Skeletal muscle tissue (tissue), 5 donors: ENCODE results near the gene NKAPD1. TPM values are rescaled to one million over a fixed set of nuclear protein-coding genes. Genes with fewer than 3 reads are reported as not detected.

ENCODE experiments used
- H3K27ac ChIP-seq: one replicate; pipeline ENCODE4 v1.7.0; 2013; ENCODE audit warnings: mild to moderate bottlenecking, low read depth, low read length, inconsistent platforms
- H3K27me3 ChIP-seq, 3 donors: one replicate each; pipeline ENCODE4 v1.7.0; 2013; ENCODE audit warnings: low read length in 3 of 3; ENCODE audit not compliant: control insufficient read depth in 3 of 3, insufficient read depth in 3 of 3
- H3K36me3 ChIP-seq, 3 donors: one replicate each; pipeline ENCODE4 v1.7.0; 2013; ENCODE audit warnings: low read length in 3 of 3; ENCODE audit not compliant: control insufficient read depth in 3 of 3, insufficient read depth in 3 of 3
- H3K4me1 ChIP-seq, 3 donors: one replicate each; pipeline ENCODE4 v1.7.0; 2013; ENCODE audit warnings: low read length in 3 of 3, mild to moderate bottlenecking in 3 of 3; ENCODE audit not compliant: control insufficient read depth in 3 of 3, insufficient read depth in 3 of 3
- H3K4me3 ChIP-seq, 3 donors: one replicate each; pipeline ENCODE4 v1.7.0; 2013; ENCODE audit warnings: low read length in 3 of 3
- H3K9ac ChIP-seq, 3 donors: one replicate each; pipeline ENCODE4 v1.7.0; 2013; ENCODE audit warnings: low read length in 3 of 3, mild to moderate bottlenecking in 3 of 3, moderate library complexity in 2 of 3, low read depth in 1 of 3
- H3K9me3 ChIP-seq, 3 donors: one replicate each; pipeline ENCODE4 v1.7.0; 2013; ENCODE audit warnings: low read length in 3 of 3; ENCODE audit not compliant: control insufficient read depth in 3 of 3
- small RNA-seq: library from RNA; depleted of rRNA; stranded (forward); fragments of <200 nt; gene quantifications from one replicate; pipeline ENCODE3, GENCODE V24; 2014
- total RNA-seq: library from RNA; depleted of rRNA; stranded (reverse); fragments of >200 nt; gene quantifications from one replicate; pipeline ENCODE4 v1.2.3, GENCODE V29; 2014
- donor health status: Osteomylitis.

The NKAPD1 gene
- total RNA-seq, 1 donor from 2014 or later, result 16.7 TPM

GRCh38 chr11:112132737-112133136 is 58.6 kb downstream of the NKAPD1 start:
- Histone ChIP-seq H3K9ac (no peak overlapping the region), H3K36me3 (no peaks in the 10 kb centered on the region), H3K4me3 (no peak overlapping the region), H3K4me1 (peaks cover 7 to 14% (median 7%) of the 10 kb centered on the region in 3 donors), H3K27me3 (no peaks in the 10 kb centered on the region), H3K27ac (no peak overlapping the region), H3K9me3 (no peaks in the 10 kb centered on the region)

GRCh38 chr11:112134473-112134872 is 60.4 kb downstream of the NKAPD1 start:
- H3K4me3 ChIP-seq, result no peak overlapping the region

More at GRCh38 chr11:112134473-112134872, 60.4 kb downstream of the NKAPD1 start:
- Histone ChIP-seq H3K9ac (no peak overlapping the region), H3K27me3 (no peaks in the 10 kb centered on the region), H3K27ac (no peak overlapping the region), H3K4me1 (peaks cover 7 to 9% (median 7%) of the 10 kb centered on the region in 3 donors), H3K36me3 (no peaks in the 10 kb centered on the region), H3K9me3 (no peaks in the 10 kb centered on the region)

Small RNAs within 50 kb of the gene (small RNA-seq; reads per million reads assigned to genes)
- not detected for gene AP000907.3
- gene RNU6-893P, result not detected

Other genes with a start within 250 kb of the NKAPD1 start
- gene ALG9, start 202.7 kb upstream of the NKAPD1 start, total RNA-seq, result 44.4 TPM
- 2.1 TPM for gene FDXACB1, start 195.1 kb upstream of the NKAPD1 start, total RNA-seq
- 6.8 TPM for gene CFAP68, start 194.8 kb upstream of the NKAPD1 start, total RNA-seq
- 37.6 TPM for gene CRYAB, start 162.5 kb upstream of the NKAPD1 start, total RNA-seq
- 16.7 TPM for gene HSPB2, start 161.6 kb upstream of the NKAPD1 start, total RNA-seq
- 0.52 TPM for gene C11orf52, start 155.4 kb upstream of the NKAPD1 start, total RNA-seq
- gene DIXDC1, start 137.0 kb upstream of the NKAPD1 start, total RNA-seq, result 23.0 TPM
- 37.6 TPM for gene DLAT, start 48.9 kb upstream of the NKAPD1 start, total RNA-seq
- gene PIH1D2, start 282 bp upstream of the NKAPD1 start, total RNA-seq, result 1.6 TPM
- gene TIMM8B, start 12.5 kb downstream of the NKAPD1 start, total RNA-seq, result 66.8 TPM
- 129 TPM for gene SDHD, start 12.6 kb downstream of the NKAPD1 start, total RNA-seq
- gene IL18, start 89.8 kb downstream of the NKAPD1 start, total RNA-seq, result 0.52 TPM
- gene TEX12, start 93.1 kb downstream of the NKAPD1 start, total RNA-seq, result 1.0 TPM
- 9.4 TPM for gene BCO2, start 101.2 kb downstream of the NKAPD1 start, total RNA-seq
- gene PTS, start 152.1 kb downstream of the NKAPD1 start, total RNA-seq, result 13.0 TPM
- gene PLET1, start 186.6 kb downstream of the NKAPD1 start, total RNA-seq, result not detected